H9 (cell line): ENCODE measurements around the gene RBM3. TPM values are rescaled to one million over a fixed set of nuclear protein-coding genes. Genes with fewer than 3 reads are reported as not detected.

ENCODE experiments used
- DNase-seq: peaks from one replicate; pipeline ENCODE4 v3.0.0-alpha.2; 2017
- H2AFZ ChIP-seq: one replicate; pipeline ENCODE4 v1.6.1; 2013; ENCODE audit warnings: mild to moderate bottlenecking, low read length, control low read depth, moderate library complexity
- H2AK5ac ChIP-seq: 2 replicates; pipeline ENCODE4 v1.6.1; 2013; ENCODE audit warnings: low read length, control low read depth, mixed read lengths; ENCODE audit not compliant: insufficient read length
- H2BK120ac ChIP-seq: one replicate; pipeline ENCODE4 v1.6.1; 2013; ENCODE audit warnings: low read depth, mild to moderate bottlenecking, low read length, control low read depth, inconsistent platforms; ENCODE audit not compliant: poor library complexity, severe bottlenecking
- H2BK12ac ChIP-seq: 2 replicates; pipeline ENCODE4 v1.6.1; 2013; ENCODE audit warnings: low read length, control low read depth, mixed read lengths, low read depth; ENCODE audit not compliant: insufficient read length
- H2BK15ac ChIP-seq: 2 replicates; pipeline ENCODE4 v1.6.1; 2013; ENCODE audit warnings: low read depth, low read length, control low read depth
- H2BK20ac ChIP-seq: one replicate; pipeline ENCODE4 v1.6.1; 2013; ENCODE audit warnings: low read depth, mild to moderate bottlenecking, low read length, control low read depth, inconsistent platforms; ENCODE audit not compliant: poor library complexity, severe bottlenecking
- H2BK5ac ChIP-seq: 2 replicates; pipeline ENCODE4 v1.6.1; 2013; ENCODE audit warnings: low read length, control low read depth, mixed read lengths; ENCODE audit not compliant: insufficient read length
- H3K14ac ChIP-seq: 2 replicates; pipeline ENCODE4 v1.6.1; 2013; ENCODE audit warnings: low read length, control low read depth; ENCODE audit not compliant: insufficient read depth
- H3K18ac ChIP-seq: 2 replicates; pipeline ENCODE4 v1.6.1; 2013; ENCODE audit warnings: low read depth, mild to moderate bottlenecking, mixed read lengths, low read length, control low read depth; ENCODE audit not compliant: insufficient read length
- H3K23ac ChIP-seq: 2 replicates; pipeline ENCODE4 v1.6.1; 2013; ENCODE audit warnings: low read length, control low read depth, mixed read lengths, low read depth; ENCODE audit not compliant: insufficient read length
- H3K23me2 ChIP-seq: 2 replicates; pipeline ENCODE4 v1.6.1; 2013; ENCODE audit warnings: low read depth, mild to moderate bottlenecking, mixed read lengths, low read length, control low read depth; ENCODE audit not compliant: insufficient read length, poor library complexity, severe bottlenecking
- H3K27ac ChIP-seq: 2 replicates; pipeline ENCODE4 v1.5.1; 2013; ENCODE audit warnings: low read length, control low read depth, mixed read lengths, low read depth; ENCODE audit not compliant: insufficient read length
- H3K27me3 ChIP-seq: 2 replicates; pipeline ENCODE4 v1.6.1; 2013; ENCODE audit warnings: low read length, control low read depth, inconsistent platforms; ENCODE audit not compliant: insufficient read depth
- H3K4ac ChIP-seq: 2 replicates; pipeline ENCODE4 v1.6.1; 2013; ENCODE audit warnings: low read depth, mild to moderate bottlenecking, control low read depth, inconsistent platforms, low read length, moderate library complexity
- H3K4me1 ChIP-seq: 2 replicates; pipeline ENCODE4 v1.6.1; 2013; ENCODE audit warnings: low read length, control low read depth, inconsistent platforms; ENCODE audit not compliant: insufficient read depth
- H3K4me2 ChIP-seq: 2 replicates; pipeline ENCODE4 v1.6.1; 2013; ENCODE audit warnings: low read length, control low read depth, mixed read lengths; ENCODE audit not compliant: insufficient read length, insufficient read depth
- H3K56ac ChIP-seq: 2 replicates; pipeline ENCODE4 v1.6.1; 2013; ENCODE audit warnings: low read depth, mild to moderate bottlenecking, mixed read lengths, low read length, control low read depth; ENCODE audit not compliant: insufficient read length
- H3K79me1 ChIP-seq: 2 replicates; pipeline ENCODE4 v1.6.1; 2013; ENCODE audit warnings: low read depth, mild to moderate bottlenecking, moderate library complexity, low read length, control low read depth, inconsistent platforms; ENCODE audit not compliant: insufficient read depth, poor library complexity, severe bottlenecking
- H3K79me2 ChIP-seq: 2 replicates; pipeline ENCODE4 v1.6.1; 2013; ENCODE audit warnings: low read length, control low read depth, inconsistent platforms; ENCODE audit not compliant: insufficient read depth
- H3K9ac ChIP-seq: 2 replicates; pipeline ENCODE4 v1.6.1; 2013; ENCODE audit warnings: low read length, control low read depth, mixed read lengths; ENCODE audit not compliant: insufficient read length; ENCODE audit errors: extremely low read depth
- H3K9me3 ChIP-seq: one replicate; pipeline ENCODE4 v1.6.1; 2013; ENCODE audit warnings: low read depth, low read length, inconsistent platforms; ENCODE audit not compliant: control insufficient read depth
- H3T11ph ChIP-seq: one replicate; pipeline ENCODE4 v1.6.1; 2013; ENCODE audit warnings: mild to moderate bottlenecking, low read length, control low read depth, inconsistent platforms
- H4K20me1 ChIP-seq: one replicate; pipeline ENCODE4 v1.6.1; 2013; ENCODE audit not compliant: control insufficient read depth, insufficient read length, insufficient read depth
- H4K5ac ChIP-seq: 2 replicates; pipeline ENCODE4 v1.6.1; 2013; ENCODE audit warnings: low read depth, mild to moderate bottlenecking, mixed read lengths, low read length, control low read depth; ENCODE audit not compliant: insufficient read length
- H4K8ac ChIP-seq: replicated peaks from 2 replicates; pipeline ENCODE4 v1.6.1; 2013; ENCODE audit warnings: low read length, control low read depth, mixed read lengths, low read depth; ENCODE audit not compliant: insufficient read length
- H4K91ac ChIP-seq: 2 replicates; pipeline ENCODE4 v1.6.1; 2013; ENCODE audit warnings: low read depth, mild to moderate bottlenecking, moderate library complexity, mixed read lengths, low read length, control low read depth; ENCODE audit not compliant: insufficient read length
- H3K27ac Mint-ChIP-seq, 3 experiments: 2 replicates in 2 of 3; 3 replicates in 1 of 3; pipeline ENCODE4 v1.8.0; 2020 to 2021; ENCODE audit warnings: mixed read lengths in 3 of 3, mild to moderate bottlenecking in 1 of 3, moderate library complexity in 1 of 3
- H3K27me3 Mint-ChIP-seq: 2 replicates; pipeline ENCODE4 v1.8.0; 2021; ENCODE audit warnings: low read depth, mild to moderate bottlenecking, moderate library complexity, mixed read lengths
- H3K36me3 Mint-ChIP-seq, 3 experiments: 2 replicates in 2 of 3; 3 replicates in 1 of 3; pipeline ENCODE4 v1.8.0; 2020 to 2021; ENCODE audit warnings: low read depth in 3 of 3, mixed read lengths in 3 of 3; ENCODE audit not compliant: insufficient read depth in 1 of 3
- H3K4me1 Mint-ChIP-seq, 2 experiments: 2 replicates each; pipeline ENCODE4 v1.8.0; 2020; ENCODE audit warnings: mixed read lengths in 2 of 2
- H3K4me3 Mint-ChIP-seq, 2 experiments: 2 replicates in 1 of 2; 3 replicates in 1 of 2; pipeline ENCODE4 v1.8.0; 2020 to 2021; ENCODE audit warnings: mild to moderate bottlenecking in 2 of 2, mixed read lengths in 2 of 2, moderate library complexity in 1 of 2
- H3K9me3 Mint-ChIP-seq, 2 experiments: 2 replicates in 1 of 2; 3 replicates in 1 of 2; pipeline ENCODE4 v1.8.0; 2020; ENCODE audit warnings: mild to moderate bottlenecking in 2 of 2, mixed read lengths in 2 of 2, moderate library complexity in 1 of 2
- WGBS: extraction: QIAGEN DNeasy Blood & Tissue Kit; methylation state at CpG from one replicate; pipeline ENCODE4 v1.1.7; 2013; ENCODE audit warnings: missing lambda C conversion rate, low lambda C conversion rate, mixed read lengths; ENCODE audit not compliant: insufficient read length; ENCODE audit errors: extremely low coverage; 5-methylcytosine and 5-hydroxymethylcytosine counted together
- total RNA-seq: library from RNA; stranded (reverse); gene quantifications from 2 replicates; pipeline ENCODE4 v1.2.1, GENCODE V29; 2021
- TF ChIP-seq, protein P1 (sequence below): fragments of 200-600 bp; sonication (generic); conservative IDR thresholded peaks from 3 replicates; pipeline ENCODE4 v1.8.0; 2021; ENCODE audit warnings: antibody characterized with exemption, mild to moderate bottlenecking

RBM3 gene
- total RNA-seq, 1 experiment from 2014 or later: 264 TPM

DNA sequence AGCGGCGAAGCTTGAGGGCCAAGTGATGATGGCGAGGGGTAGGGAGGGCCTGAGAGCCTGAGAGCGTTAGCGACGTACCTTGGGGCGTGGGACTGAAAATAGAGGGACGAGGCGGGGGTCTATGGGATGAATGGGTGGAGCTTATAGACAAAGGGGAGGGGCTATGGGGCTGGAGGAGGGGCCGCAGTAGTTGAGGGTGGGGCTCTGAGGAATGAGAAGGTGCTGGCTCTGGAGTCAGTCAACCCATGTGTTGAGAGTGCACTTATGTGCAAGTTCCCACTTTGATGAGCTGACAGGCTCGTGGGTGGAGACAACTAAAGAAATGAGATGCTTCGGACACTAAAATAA lies 34.3 kb upstream of the RBM3 start:
- Histone ChIP-seq H3K4me2 (peak overlapping the region; percentile 63), H3T11ph (no peak overlapping the region), H4K5ac (no peak overlapping the region), H3K79me1 (no peaks in the 10 kb centered on the region), H3K4ac (no peak overlapping the region), H2BK12ac (no peak overlapping the region), H2BK5ac (no peak overlapping the region), H3K18ac (peak overlapping the region; percentile 26), H4K20me1 (no peaks in the 10 kb centered on the region), H3K56ac (no peak overlapping the region), H2BK15ac (no peak overlapping the region), H3K23ac (no peak overlapping the region), H2BK20ac (no peak overlapping the region), H2AFZ (no peak overlapping the region), H3K27ac (no peak overlapping the region), H3K4me1 (no peaks in the 10 kb centered on the region), H2BK120ac (no peak overlapping the region), H2AK5ac (no peak overlapping the region), H3K23me2 (no peaks in the 10 kb centered on the region), H4K8ac (no peak overlapping the region), H3K9me3 (peaks cover 19% of the 10 kb centered on the region), H3K27me3 (no peaks in the 10 kb centered on the region), H3K9ac (no peak overlapping the region), H4K91ac (no peak overlapping the region), H3K79me2 (no peaks in the 10 kb centered on the region), H3K14ac (no peak overlapping the region; the same call in 1 of the 2 replicates)
- Mint-ChIP-seq H3K9me3 (peaks cover 60 to 79% of the 10 kb centered on the region in 2 experiments), H3K4me3 (peak overlapping the region; percentile 87 to 91), H3K4me1 (peaks cover 5 to 6% of the 10 kb centered on the region in 2 experiments), H3K27ac (peak overlapping the region; percentile 92 to 98 (median 94); a peak in 5 of 7 replicates), H3K36me3 (peaks cover 4 to 28% (median 7%) of the 10 kb centered on the region in 3 experiments), H3K27me3 (no peaks in the 10 kb centered on the region)
- no peak for DNase-seq
- WGBS: no CpG with 5 or more reads among the region's 12 CpGs
- TF ChIP-seq, protein P1, sequence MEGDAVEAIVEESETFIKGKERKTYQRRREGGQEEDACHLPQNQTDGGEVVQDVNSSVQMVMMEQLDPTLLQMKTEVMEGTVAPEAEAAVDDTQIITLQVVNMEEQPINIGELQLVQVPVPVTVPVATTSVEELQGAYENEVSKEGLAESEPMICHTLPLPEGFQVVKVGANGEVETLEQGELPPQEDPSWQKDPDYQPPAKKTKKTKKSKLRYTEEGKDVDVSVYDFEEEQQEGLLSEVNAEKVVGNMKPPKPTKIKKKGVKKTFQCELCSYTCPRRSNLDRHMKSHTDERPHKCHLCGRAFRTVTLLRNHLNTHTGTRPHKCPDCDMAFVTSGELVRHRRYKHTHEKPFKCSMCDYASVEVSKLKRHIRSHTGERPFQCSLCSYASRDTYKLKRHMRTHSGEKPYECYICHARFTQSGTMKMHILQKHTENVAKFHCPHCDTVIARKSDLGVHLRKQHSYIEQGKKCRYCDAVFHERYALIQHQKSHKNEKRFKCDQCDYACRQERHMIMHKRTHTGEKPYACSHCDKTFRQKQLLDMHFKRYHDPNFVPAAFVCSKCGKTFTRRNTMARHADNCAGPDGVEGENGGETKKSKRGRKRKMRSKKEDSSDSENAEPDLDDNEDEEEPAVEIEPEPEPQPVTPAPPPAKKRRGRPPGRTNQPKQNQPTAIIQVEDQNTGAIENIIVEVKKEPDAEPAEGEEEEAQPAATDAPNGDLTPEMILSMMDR: no peak
